DMS114 treated with DMSO at 0.1 percent for 48 hours (cell line): Measurements from ENCODE around the gene NOA1.
"Not testable (repeated sequence)": the region's sequence is repeated elsewhere in the genome, so short reads cannot be mapped to it uniquely, and the experiment has no call there.

Experiments
- DNase-seq: peaks from one replicate; lab custom pipeline; 2025; ENCODE audit not compliant: unreplicated experiment; lab: John Stamatoyannopoulos, UW

The NOA1 gene

DNA sequence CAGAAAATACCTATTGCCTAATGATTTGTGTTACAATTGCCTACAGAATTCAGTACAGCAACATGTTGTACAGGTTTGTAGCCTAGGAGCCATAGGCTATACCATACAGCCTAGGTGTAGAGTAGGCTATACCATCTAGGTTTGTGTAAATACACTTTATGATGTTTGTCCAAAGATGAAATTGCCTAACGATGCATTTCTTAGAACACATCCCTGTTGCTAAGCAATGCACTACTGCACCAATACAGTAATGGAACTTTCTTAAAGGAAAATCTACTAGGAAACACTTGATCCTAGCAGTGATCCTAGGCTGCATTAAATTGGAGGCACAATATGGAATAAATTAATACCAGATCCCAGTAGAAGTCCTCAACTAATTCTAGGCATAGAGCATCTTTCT is 18.3 kb downstream of the NOA1 start:
- DNase-seq, result no peak

DNA sequence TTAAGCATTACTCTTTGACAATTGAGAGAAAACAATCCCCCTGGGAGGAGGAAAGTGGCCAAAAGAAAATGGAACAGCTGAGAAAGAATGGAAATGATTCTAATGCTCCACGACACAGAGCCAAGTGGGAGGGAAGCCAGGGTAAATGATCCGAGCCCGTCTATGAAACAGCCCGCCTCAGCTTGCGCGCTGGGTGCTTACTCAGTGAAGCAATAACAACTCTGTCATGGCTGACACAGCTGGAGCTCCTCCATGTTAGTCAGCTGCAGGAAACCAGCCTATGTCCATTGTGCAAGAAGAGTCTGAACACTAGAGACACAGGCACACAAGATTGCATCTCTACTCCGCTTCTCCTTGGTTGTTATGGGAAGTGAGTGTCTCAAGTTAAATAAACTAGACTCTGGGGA is 19.3 kb downstream of the NOA1 start:
- no peak for DNase-seq

DNA sequence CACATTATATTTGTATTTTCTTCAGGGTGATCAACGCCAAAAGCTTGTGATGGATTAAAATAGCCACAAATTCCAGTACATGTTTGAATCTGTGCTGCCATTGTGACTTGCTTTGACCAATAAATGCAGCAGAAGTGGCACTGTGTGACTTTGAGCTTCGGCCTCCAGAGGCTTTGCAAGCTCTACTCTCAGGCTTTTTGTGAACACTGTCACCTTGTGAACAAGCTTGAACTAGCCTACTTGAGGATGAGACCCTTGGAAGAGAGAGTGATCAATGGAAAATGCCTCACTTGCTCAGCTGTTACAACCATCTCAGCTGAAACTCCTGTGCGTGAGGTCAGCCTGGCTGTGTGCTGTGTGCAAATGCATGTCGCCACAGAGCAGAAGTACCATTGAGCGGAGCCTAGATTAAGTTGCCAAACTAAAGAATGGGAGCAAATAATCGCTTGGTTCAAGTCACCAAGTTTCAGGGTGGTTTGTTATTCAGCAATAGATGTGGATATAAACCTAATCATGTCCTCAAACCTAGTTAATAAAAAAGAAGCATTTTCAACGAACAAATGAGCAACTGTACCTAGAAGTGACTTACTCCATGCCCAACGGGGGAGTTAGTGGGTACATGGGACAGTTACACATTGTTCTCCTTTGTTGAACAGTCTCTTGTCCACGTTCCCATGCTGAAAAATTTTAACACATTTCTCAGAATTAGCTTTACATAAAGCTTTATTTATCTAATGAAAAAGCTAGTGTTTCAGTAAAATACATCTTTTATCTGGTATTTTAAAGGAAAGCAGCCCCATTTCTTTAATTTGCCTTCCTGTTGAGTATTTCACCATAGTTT is 23.5 kb downstream of the NOA1 start:
- no peak for DNase-seq

DNA sequence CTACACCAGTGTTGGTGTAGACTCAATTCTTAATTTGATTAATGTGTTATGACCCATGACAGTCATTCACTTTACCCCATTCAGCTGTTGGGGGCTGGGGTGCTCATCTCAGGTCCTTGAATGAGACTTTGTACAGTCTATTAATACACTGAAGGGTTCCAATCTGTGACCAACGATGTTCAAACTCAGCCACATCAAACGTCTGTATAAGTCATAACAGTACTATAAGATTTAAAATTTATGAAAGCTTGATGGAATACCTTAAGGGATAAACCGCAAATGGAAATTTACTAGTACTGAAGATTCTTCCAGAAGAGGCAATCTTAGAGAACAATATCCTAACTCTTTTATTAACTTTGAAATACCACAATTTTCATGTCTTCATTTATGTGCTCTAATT is 36.0 kb downstream of the NOA1 start:
- DNase-seq, result no peak

DNA sequence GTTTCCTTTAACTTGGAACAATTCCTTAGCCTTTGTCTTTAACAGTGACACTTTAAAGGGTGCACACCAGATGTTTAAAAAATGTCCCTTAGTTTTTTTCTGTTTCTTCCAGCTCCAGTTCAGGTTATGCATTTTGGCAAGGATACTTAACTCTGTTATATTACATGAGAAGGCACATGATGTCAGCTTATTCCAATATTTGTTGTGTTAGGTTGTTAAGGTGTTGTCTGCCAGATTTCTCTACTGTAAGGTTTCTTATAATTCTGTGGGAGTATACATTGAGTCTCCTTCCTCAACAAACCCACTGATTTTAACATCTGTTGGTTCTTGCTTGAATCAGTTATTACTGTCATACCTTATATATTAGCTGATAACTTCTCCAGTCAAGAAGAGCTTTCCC is 36.4 kb downstream of the NOA1 start:
- DNase-seq, result no peak

DNA sequence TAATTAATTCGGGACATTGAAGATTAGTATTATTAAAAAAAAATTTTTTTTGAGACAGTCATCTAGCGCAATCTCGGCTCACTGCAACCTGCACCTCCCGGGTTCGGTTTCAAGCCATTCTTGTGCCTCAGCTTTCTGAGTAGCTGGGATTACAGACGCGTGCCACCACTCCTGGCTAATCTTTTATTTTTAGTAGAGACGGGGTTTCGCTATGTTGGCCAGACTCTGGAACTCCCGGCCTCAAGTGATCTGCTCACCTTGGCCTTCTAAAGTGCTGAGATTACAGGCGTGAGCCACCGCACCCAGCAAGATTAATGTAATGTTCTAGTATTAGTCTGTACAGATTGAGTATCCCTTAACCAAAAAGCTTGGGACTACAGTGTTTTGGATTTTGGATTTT is 37.0 kb downstream of the NOA1 start:
- no peak for DNase-seq

DNA sequence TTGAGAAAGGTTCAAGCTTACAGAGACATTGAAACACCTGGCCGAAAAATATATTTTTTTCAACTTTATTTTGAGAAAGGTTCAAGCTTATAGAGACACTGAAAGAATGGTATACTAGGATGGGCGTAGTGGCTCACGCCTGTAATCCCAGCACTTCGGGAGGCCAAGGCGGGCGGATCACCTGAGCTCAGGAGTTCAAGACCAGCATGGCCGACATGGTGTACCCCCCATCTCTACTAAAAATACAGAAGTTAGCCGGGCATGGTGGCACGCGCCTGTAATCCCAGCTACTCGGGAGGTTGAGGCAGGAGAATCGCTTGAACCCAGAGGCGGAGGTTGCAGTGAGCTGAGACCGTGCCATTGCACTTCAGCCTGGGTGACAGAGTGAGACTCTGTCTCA is 37.6 kb downstream of the NOA1 start:
- DNase-seq, result not testable (repeated sequence)

DNA sequence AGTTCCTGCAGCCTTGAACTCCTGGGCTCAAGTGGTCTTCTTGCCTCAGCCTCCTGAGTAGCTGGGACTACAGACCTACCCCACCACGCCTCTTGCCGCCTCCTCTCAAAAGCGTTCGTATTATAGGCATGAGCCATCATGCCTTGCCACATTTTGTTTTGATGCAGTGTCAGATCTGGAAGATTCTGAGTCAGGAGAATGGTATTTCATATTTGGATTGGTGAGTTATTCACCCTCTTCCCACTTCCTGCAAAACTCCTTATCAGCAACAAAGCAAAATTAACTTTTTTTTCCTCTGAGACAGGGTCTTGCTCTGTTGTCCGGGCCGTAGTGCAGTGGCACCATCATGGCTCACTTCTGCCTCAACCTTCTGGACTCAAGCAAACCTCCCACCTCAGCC is 40.1 kb downstream of the NOA1 start:
- no peak for DNase-seq

DNA sequence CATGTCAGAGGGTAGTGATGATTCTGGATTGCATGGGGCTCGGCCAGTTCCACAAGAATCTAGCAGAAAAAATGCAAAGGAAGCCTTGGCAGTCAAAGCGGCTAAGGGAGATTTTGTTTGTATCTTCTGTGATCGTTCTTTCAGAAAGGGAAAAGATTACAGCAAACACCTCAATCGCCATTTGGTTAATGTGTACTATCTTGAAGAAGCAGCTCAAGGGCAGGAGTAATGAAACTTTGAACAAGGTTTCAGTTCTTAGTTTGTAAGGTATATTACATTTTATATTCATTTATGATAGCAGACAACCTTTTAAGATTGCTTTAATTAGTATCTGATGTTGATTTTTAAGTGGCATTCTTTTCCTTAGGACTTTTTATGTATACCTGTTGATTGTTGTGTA is 45.5 kb downstream of the NOA1 start:
- DNase-seq, result no peak

DNA sequence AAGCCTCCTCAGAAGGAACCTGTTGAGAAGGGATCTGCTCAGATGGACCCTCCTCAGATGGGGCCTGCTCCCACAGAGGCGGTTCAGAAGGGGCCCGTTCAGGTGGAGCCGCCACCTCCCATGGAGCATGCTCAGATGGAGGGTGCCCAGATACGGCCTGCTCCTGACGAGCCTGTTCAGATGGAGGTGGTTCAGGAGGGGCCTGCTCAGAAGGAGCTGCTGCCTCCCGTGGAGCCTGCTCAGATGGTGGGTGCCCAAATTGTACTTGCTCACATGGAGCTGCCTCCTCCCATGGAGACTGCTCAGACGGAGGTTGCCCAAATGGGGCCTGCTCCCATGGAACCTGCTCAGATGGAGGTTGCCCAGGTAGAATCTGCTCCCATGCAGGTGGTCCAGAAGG is 46.8 kb downstream of the NOA1 start:
- no peak for DNase-seq

DNA sequence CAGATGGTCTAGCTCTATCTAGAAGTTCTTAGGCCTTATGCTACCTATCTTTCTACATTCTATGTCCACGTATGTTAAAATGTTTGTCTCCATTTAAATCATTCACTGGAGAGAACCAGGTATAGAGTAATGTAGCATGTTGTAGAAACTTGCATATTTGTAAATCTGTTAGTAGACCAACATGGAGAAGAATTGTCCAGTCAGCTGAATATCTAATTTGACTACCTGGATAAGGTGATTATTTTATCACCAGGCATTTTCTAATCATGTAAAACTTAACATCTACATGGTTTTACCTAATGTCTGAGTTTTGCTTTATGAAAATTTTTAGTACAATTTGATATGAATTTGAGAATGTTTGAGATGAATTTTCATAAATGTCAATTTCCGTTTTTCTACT is 50.2 kb downstream of the NOA1 start:
- no peak for DNase-seq

DNA sequence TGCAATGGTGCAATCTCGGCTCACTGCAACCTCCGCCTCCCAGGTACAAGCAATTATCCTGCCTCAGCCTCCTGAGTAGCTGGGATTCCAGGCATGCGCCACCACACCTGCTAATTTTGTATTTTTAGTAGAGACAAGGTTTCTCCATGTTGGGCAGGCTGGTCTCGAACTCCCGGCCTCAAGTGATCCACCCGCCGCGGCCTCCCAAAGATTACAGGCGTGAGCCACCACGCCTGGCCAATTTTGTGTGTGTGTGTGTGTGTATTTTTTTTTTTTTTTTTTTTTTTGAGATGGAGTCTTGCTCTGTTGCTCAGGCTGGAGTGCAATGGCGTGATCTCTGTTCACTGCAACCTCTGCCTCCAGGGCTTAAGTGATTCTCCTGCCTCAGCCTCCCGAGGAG is 62.4 kb downstream of the NOA1 start:
- DNase-seq, result not testable (repeated sequence)

DNA sequence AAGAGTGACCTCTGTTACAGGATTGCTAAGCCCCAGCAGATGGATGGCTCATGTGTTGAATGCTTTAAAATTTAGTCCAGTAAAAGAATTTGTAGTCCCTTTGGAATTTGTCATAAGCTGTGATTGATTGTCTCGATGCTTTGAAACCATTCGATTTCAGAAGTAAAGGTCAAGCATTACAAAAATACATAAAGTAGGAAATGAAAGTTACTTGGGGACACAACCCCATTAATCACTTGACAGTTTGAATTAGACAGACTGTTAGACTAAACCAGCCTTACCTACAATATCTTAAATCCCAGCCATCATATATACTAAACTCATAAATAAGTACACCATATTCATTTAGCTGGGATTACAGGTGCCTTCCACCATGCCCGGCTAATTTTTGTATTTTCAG is 63.1 kb downstream of the NOA1 start:
- no peak for DNase-seq
